ENCODE data around the gene NMNAT3.

DNA sequence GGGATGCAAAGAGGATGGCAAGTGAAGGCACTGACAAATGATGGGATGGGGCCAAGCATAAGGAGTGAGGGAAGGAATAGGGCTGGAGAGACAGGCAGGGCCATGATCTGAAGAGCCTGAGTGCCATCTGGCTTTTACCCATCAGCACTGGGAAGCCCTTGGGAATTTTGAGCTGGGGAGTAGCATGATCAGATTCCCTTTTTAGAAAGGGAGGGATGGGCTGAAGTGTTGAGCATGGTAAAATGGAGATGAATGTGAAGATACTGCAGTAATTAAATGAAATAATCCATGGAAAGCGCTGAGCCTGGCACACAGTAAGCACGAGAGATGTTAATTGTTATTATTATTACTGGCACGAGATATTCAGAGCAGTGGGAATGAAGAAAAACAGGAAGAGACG lies 148.1 kb downstream of the NMNAT3 start:
- TF ChIP-seq POLR2A (IDR thresholded peaks at IDR 0.05) (no peak), EP300 (IDR thresholded peaks at IDR 0.05) (no peak)
- TF ChIP-seq, protein P1, sequence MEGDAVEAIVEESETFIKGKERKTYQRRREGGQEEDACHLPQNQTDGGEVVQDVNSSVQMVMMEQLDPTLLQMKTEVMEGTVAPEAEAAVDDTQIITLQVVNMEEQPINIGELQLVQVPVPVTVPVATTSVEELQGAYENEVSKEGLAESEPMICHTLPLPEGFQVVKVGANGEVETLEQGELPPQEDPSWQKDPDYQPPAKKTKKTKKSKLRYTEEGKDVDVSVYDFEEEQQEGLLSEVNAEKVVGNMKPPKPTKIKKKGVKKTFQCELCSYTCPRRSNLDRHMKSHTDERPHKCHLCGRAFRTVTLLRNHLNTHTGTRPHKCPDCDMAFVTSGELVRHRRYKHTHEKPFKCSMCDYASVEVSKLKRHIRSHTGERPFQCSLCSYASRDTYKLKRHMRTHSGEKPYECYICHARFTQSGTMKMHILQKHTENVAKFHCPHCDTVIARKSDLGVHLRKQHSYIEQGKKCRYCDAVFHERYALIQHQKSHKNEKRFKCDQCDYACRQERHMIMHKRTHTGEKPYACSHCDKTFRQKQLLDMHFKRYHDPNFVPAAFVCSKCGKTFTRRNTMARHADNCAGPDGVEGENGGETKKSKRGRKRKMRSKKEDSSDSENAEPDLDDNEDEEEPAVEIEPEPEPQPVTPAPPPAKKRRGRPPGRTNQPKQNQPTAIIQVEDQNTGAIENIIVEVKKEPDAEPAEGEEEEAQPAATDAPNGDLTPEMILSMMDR (IDR thresholded peaks at IDR 0.05) = no peak
